Measurements from ENCODE around the gene MAPK8IP3. TPM values are rescaled to one million over a fixed set of nuclear protein-coding genes. Genes with fewer than 3 reads are reported as not detected.
A peak's percentile ranks its signal among the peaks of the same experiment; 100 is the strongest.
"Not testable (repeated sequence)": the region's sequence is repeated elsewhere in the genome, so short reads cannot be mapped to it uniquely, and the experiment has no call there.

MAPK8IP3 gene
- total RNA-seq, 1 donor from 2014 or later, result 61.4 TPM

- ATAC-seq (ENCODE audit: poor library complexity) (no peak), DNase-seq (peak; percentile 11)
Measured at GRCh38 chr16:1674751-1675664, 31.0 kb upstream of the MAPK8IP3 start.

GRCh38 chr16:1676661-1677060 lies 29.3 kb upstream of the MAPK8IP3 start:
- ATAC-seq (ENCODE audit: poor library complexity) (no peak), DNase-seq (no peak)
- intact Hi-C loops (cut with DNase I), result no loop called here

More at GRCh38 chr16:1674751-1675664, 31.0 kb upstream of the MAPK8IP3 start:
- intact Hi-C loops (cut with DNase I), result no loop called here

- ATAC-seq (ENCODE audit: poor library complexity) (no peak), DNase-seq (no peak)
- intact Hi-C loops (cut with DNase I), result no loop called here
Measured at GRCh38 chr16:1677339-1677738, 28.7 kb upstream of the MAPK8IP3 start.

GRCh38 chr16:1677942-1678499 lies 28.0 kb upstream of the MAPK8IP3 start, which contains the start of gene JPT2:
TSS of gene JPT2 (plus strand) at chr16:1678279. CDS start at chr16:1678313, 34 bp downstream.
- ATAC-seq (ENCODE audit: poor library complexity), result peak; percentile 99
- intact Hi-C loops (cut with DNase I), result no loop called here
- peak; percentile 99 for DNase-seq

GRCh38 chr16:1678500-1679098 lies 27.4 kb upstream of the MAPK8IP3 start:
- intact Hi-C loops (cut with DNase I), result no loop called here
- ATAC-seq (ENCODE audit: poor library complexity) (peak; percentile 38), DNase-seq (peak; percentile 58)

GRCh38 chr16:1680361-1680760 lies 25.6 kb upstream of the MAPK8IP3 start:
- ATAC-seq (ENCODE audit: poor library complexity), result no peak
- intact Hi-C loops (cut with DNase I), result no loop called here
- no peak for DNase-seq

GRCh38 chr16:1681032-1681431 lies 25.0 kb upstream of the MAPK8IP3 start:
- no peak for DNase-seq
- ATAC-seq (ENCODE audit: poor library complexity), result no peak
- intact Hi-C loops (cut with DNase I), result no loop called here

GRCh38 chr16:1687427-1688316 lies 18.3 kb upstream of the MAPK8IP3 start:
- intact Hi-C loops (cut with DNase I), result no loop called here
- ATAC-seq (ENCODE audit: poor library complexity) (peak; percentile 41), DNase-seq (no peak)

GRCh38 chr16:1688807-1689560 lies 17.0 kb upstream of the MAPK8IP3 start:
- peak; percentile 36 for ATAC-seq (ENCODE audit: poor library complexity)
- intact Hi-C loops (cut with DNase I), result no loop called here
- DNase-seq, result no peak

- ATAC-seq (ENCODE audit: poor library complexity), result no peak
- intact Hi-C loops (cut with DNase I), result no loop called here
- DNase-seq, result no peak
Measured at GRCh38 chr16:1689853-1690252, 16.1 kb upstream of the MAPK8IP3 start.

- no peak for DNase-seq
- intact Hi-C loops (cut with DNase I), result no loop called here
- ATAC-seq (ENCODE audit: poor library complexity), result no peak
Measured at GRCh38 chr16:1690810-1691209, 15.2 kb upstream of the MAPK8IP3 start.

- peak; percentile 18 for ATAC-seq (ENCODE audit: poor library complexity)
- intact Hi-C loops (cut with DNase I), result no loop called here
- DNase-seq, result no peak
Measured at GRCh38 chr16:1691276-1691675, 14.7 kb upstream of the MAPK8IP3 start.

- peak; percentile 22 for DNase-seq
- intact Hi-C loops (cut with DNase I), result no loop called here
- no peak for ATAC-seq (ENCODE audit: poor library complexity)
Measured at GRCh38 chr16:1691956-1692355, 14.0 kb upstream of the MAPK8IP3 start.

GRCh38 chr16:1696863-1697262 lies 9.1 kb upstream of the MAPK8IP3 start:
- intact Hi-C loops (cut with DNase I), result no loop called here
- DNase-seq, result no peak
- ATAC-seq (ENCODE audit: poor library complexity), result no peak

- intact Hi-C loops (cut with DNase I), result no loop called here
- ATAC-seq (ENCODE audit: poor library complexity) (no peak), DNase-seq (no peak)
Measured at GRCh38 chr16:1698680-1699079, 7.3 kb upstream of the MAPK8IP3 start.

GRCh38 chr16:1700246-1700645 lies 5.7 kb upstream of the MAPK8IP3 start:
- ATAC-seq (ENCODE audit: poor library complexity) (no peak), DNase-seq (no peak)
- intact Hi-C loops (cut with DNase I), result no loop called here

GRCh38 chr16:1701216-1701878 lies 4.6 kb upstream of the MAPK8IP3 start:
- no peak for ATAC-seq (ENCODE audit: poor library complexity)
- DNase-seq, result no peak

GRCh38 chr16:1705324-1705687 lies 689 bp upstream of the MAPK8IP3 start:
- intact Hi-C loops (cut with DNase I); DNase-seq: not testable (repeated sequence)
- ATAC-seq (ENCODE audit: poor library complexity), result peak; percentile 25

More at GRCh38 chr16:1701216-1701878, 4.6 kb upstream of the MAPK8IP3 start:
- intact Hi-C loops (cut with DNase I), result no loop called here

All from Right ventricle myocardium superior (tissue), 1 donor.